ENCODE measurements around the gene SLC26A4. TPM values are rescaled to one million over a fixed set of nuclear protein-coding genes. Genes with fewer than 3 reads are reported as not detected.

The SLC26A4 gene
- total RNA-seq, 2 donors from 2014 or later = 0.42 TPM; not detected in 1

DNA sequence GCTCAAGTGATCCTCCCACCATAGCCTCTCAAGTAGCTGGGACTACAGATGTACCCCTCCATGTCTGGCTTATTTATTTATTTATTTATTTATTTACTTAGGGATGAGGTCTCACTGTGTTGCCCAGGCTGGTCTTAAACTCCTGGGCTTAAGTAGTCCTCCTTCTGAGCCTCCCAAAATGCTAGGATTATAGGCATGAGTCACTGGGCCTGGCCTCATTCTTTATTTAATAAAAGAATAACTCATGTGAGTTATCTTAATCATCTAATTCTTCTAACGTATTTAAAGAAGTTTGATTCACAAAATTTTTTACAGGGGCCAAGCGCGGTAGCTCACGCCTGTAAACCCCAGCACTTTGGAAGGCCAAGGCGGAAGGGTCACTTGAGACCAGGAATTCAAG, 8.0 kb upstream of the SLC26A4 start:
- no peak overlapping the region for H3K27ac Mint-ChIP-seq
- Histone ChIP-seq H3K9ac (ENCODE audit: extremely low read depth, low read length, poor library complexity, severe bottlenecking) (no peak overlapping the region), H3K27me3 (ENCODE audit: control insufficient read depth, insufficient read depth, low read length, poor library complexity, severe bottlenecking) (peaks cover under 1% of the 10 kb centered on the region), H3K27ac (ENCODE audit: low read depth, low read length) (no peak overlapping the region), H3K36me3 (ENCODE audit: control insufficient read depth, insufficient read depth, low read length) (no peaks in the 10 kb centered on the region), H3K4me1 (ENCODE audit: control insufficient read depth, insufficient read depth, low read length) (no peaks in the 10 kb centered on the region), H3K9me3 (ENCODE audit: control insufficient read depth, low read length) (no peaks in the 10 kb centered on the region), H3K4me3 (ENCODE audit: low read length) (no peak overlapping the region)
- H3K4me3 Mint-ChIP-seq = no peak overlapping the region
- 92% methylated on average over 5 of the region's 5 CpGs; no CpG with 5 or more reads in 1 of the 2 experiments for WGBS, 2 experiments (ENCODE audit: insufficient coverage in 1 of 2, insufficient read length in 1 of 2)
- DNase-seq = no peak
- TF ChIP-seq, protein P1, sequence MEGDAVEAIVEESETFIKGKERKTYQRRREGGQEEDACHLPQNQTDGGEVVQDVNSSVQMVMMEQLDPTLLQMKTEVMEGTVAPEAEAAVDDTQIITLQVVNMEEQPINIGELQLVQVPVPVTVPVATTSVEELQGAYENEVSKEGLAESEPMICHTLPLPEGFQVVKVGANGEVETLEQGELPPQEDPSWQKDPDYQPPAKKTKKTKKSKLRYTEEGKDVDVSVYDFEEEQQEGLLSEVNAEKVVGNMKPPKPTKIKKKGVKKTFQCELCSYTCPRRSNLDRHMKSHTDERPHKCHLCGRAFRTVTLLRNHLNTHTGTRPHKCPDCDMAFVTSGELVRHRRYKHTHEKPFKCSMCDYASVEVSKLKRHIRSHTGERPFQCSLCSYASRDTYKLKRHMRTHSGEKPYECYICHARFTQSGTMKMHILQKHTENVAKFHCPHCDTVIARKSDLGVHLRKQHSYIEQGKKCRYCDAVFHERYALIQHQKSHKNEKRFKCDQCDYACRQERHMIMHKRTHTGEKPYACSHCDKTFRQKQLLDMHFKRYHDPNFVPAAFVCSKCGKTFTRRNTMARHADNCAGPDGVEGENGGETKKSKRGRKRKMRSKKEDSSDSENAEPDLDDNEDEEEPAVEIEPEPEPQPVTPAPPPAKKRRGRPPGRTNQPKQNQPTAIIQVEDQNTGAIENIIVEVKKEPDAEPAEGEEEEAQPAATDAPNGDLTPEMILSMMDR (conservative IDR thresholded peaks at IDR 0.05) = no peak
- no peaks in the 10 kb centered on the region for H3K4me1 Mint-ChIP-seq
- H3K9me3 Mint-ChIP-seq = peaks cover 11% of the 10 kb centered on the region
- H3K27me3 Mint-ChIP-seq (ENCODE audit: insufficient read depth) = peaks cover 26% of the 10 kb centered on the region
- H3K36me3 Mint-ChIP-seq (ENCODE audit: low read depth) = no peaks in the 10 kb centered on the region

DNA sequence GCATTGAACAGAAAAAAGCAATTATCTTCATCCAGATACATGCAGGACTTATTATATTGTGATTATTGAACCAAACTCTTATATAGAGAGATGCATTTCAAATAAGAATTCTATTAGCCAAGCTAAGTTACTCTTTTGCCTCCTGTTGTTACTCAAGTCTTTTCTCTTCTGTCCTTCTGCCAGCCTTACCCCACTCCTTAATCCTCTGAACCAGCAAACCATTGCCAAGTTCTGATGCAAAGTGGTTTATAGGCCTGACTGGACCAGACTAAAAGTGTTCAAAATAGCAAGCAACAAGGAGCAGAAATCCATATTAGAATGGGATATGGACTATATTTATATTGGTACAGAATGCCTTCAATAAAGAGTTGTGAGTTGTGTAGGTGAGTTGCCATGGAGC, 2.2 kb upstream of the SLC26A4 start:
- H3K4me3 Mint-ChIP-seq = no peak overlapping the region
- Histone ChIP-seq H3K27me3 (ENCODE audit: control insufficient read depth, insufficient read depth, low read length, poor library complexity, severe bottlenecking) (peaks cover 59% of the 10 kb centered on the region), H3K4me3 (ENCODE audit: low read length) (no peak overlapping the region), H3K9me3 (ENCODE audit: control insufficient read depth, low read length) (no peaks in the 10 kb centered on the region), H3K9ac (ENCODE audit: extremely low read depth, low read length, poor library complexity, severe bottlenecking) (no peak overlapping the region), H3K4me1 (ENCODE audit: control insufficient read depth, insufficient read depth, low read length) (no peaks in the 10 kb centered on the region), H3K27ac (ENCODE audit: low read depth, low read length) (no peak overlapping the region), H3K36me3 (ENCODE audit: control insufficient read depth, insufficient read depth, low read length) (no peaks in the 10 kb centered on the region)
- no peaks in the 10 kb centered on the region for H3K9me3 Mint-ChIP-seq
- peaks cover 10% of the 10 kb centered on the region for H3K4me1 Mint-ChIP-seq
- TF ChIP-seq, protein P1 (conservative IDR thresholded peaks at IDR 0.05) = no peak
- H3K27me3 Mint-ChIP-seq (ENCODE audit: insufficient read depth) = peaks cover 76% of the 10 kb centered on the region
- DNase-seq = no peak
- no peak overlapping the region for H3K27ac Mint-ChIP-seq
- no peaks in the 10 kb centered on the region for H3K36me3 Mint-ChIP-seq (ENCODE audit: low read depth)

DNA sequence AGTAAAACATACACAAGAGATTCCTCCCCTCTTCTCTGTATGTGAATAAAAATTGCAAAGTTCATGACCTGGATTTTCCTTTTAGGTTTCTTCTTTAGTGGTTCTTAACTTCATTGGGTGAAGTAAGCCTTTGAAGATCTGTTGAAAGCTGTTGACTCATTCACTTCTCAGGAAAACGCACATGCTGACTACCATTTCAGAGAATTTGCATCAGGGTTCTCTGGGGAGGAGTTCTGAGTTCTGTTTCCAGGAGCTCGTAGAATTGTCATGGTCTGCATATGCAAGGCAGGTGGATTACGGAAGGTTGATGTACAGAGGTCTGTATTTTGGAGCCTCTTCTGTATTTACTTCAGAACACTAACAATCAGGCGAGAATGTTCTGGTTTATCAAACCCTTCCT, 962 bp upstream of the SLC26A4 start:
- H3K9ac ChIP-seq (ENCODE audit: extremely low read depth, low read length, poor library complexity, severe bottlenecking) = no peak overlapping the region
- Mint-ChIP-seq H3K4me3 (no peak overlapping the region), H3K36me3 (ENCODE audit: low read depth) (no peaks in the 10 kb centered on the region), H3K9me3 (no peaks in the 10 kb centered on the region), H3K27me3 (ENCODE audit: insufficient read depth) (peaks cover 82% of the 10 kb centered on the region), H3K27ac (no peak overlapping the region), H3K4me1 (peaks cover 12% of the 10 kb centered on the region)
- no peak overlapping the region for H3K4me3 ChIP-seq (ENCODE audit: low read length)
- H3K36me3 ChIP-seq (ENCODE audit: control insufficient read depth, insufficient read depth, low read length) = no peaks in the 10 kb centered on the region
- WGBS, 2 experiments (ENCODE audit: insufficient coverage in 1 of 2, insufficient read length in 1 of 2) = 55 to 64% methylated on average over 3 to 4 of the region's 4 CpGs
- no peaks in the 10 kb centered on the region for H3K4me1 ChIP-seq (ENCODE audit: control insufficient read depth, insufficient read depth, low read length)
- TF ChIP-seq, protein P1 (conservative IDR thresholded peaks at IDR 0.05) = no peak
- peaks cover 69% of the 10 kb centered on the region for H3K27me3 ChIP-seq (ENCODE audit: control insufficient read depth, insufficient read depth, low read length, poor library complexity, severe bottlenecking)
- H3K9me3 ChIP-seq (ENCODE audit: control insufficient read depth, low read length) = no peaks in the 10 kb centered on the region
- H3K27ac ChIP-seq (ENCODE audit: low read depth, low read length) = no peak overlapping the region
- DNase-seq = no peak
